DND-41 (cell line): ENCODE results near the gene PYGO2.
A peak's percentile ranks its signal among the peaks of the same experiment; 100 is the strongest.

Experiments used
- ATAC-seq: fragments of 200-7000 bp; cut with Tn5 transposase; 3 replicates; pipeline ENCODE4 v1.9.1; 2021; ENCODE audit warnings: low read depth; ENCODE audit not compliant: insufficient read depth
- DNase-seq: peaks from one replicate; pipeline ENCODE4 v3.0.0-alpha.2; 2020
- H2AFZ ChIP-seq: 2 replicates; pipeline ENCODE4 v1.6.0; 2012; ENCODE audit warnings: low read depth, low read length
- H3K27ac ChIP-seq: 2 replicates; pipeline ENCODE4 v1.5.1; 2012; ENCODE audit warnings: low read length, inconsistent platforms
- H3K27me3 ChIP-seq: fragments of 200-600 bp; sonication (generic); 2 replicates; pipeline ENCODE4 v1.6.0; 2012; ENCODE audit warnings: low read length, mild to moderate bottlenecking, inconsistent platforms; ENCODE audit not compliant: insufficient read depth, poor library complexity
- H3K36me3 ChIP-seq: 2 replicates; pipeline ENCODE4 v1.5.1; 2012; ENCODE audit warnings: low read length, inconsistent platforms; ENCODE audit not compliant: insufficient read depth
- H3K4me1 ChIP-seq: 2 replicates; pipeline ENCODE4 v1.5.1; 2012; ENCODE audit warnings: mild to moderate bottlenecking, low read length; ENCODE audit not compliant: insufficient read depth
- H3K4me2 ChIP-seq: 2 replicates; pipeline ENCODE4 v1.6.0; 2012; ENCODE audit warnings: mild to moderate bottlenecking, moderate library complexity, low read length, inconsistent platforms; ENCODE audit not compliant: insufficient read depth
- H3K4me3 ChIP-seq, 2 experiments: fragments of 200-600 bp in 1 of 2; shearing (Covaris generic) in 1 of 2; 2 replicates each; pipeline ENCODE4 v1.5.1; 2012 to 2016; ENCODE audit warnings: inconsistent platforms in 2 of 2, low read length in 2 of 2, mild to moderate bottlenecking in 2 of 2, low read depth in 1 of 2, moderate library complexity in 1 of 2
- H3K79me2 ChIP-seq: 2 replicates; pipeline ENCODE4 v1.6.0; 2012; ENCODE audit warnings: low read length, inconsistent platforms; ENCODE audit not compliant: insufficient read depth
- H3K9ac ChIP-seq: 2 replicates; pipeline ENCODE4 v1.6.0; 2012; ENCODE audit warnings: low read depth, mild to moderate bottlenecking, inconsistent platforms, low read length, moderate library complexity
- H3K9me3 ChIP-seq: 2 replicates; pipeline ENCODE4 v1.5.1; 2012; ENCODE audit warnings: low read length, moderate library complexity, mild to moderate bottlenecking, inconsistent platforms; ENCODE audit not compliant: insufficient read depth, severe bottlenecking
- H4K20me1 ChIP-seq: 2 replicates; pipeline ENCODE4 v1.6.0; 2012; ENCODE audit warnings: low read length; ENCODE audit not compliant: insufficient read depth
- EZH2 ChIP-seq: IDR thresholded peaks from 3 replicates; pipeline ENCODE4 v1.6.1; 2012; ENCODE audit warnings: borderline replicate concordance, low read depth, mild to moderate bottlenecking, moderate library complexity, low read length, inconsistent platforms; ENCODE audit not compliant: severe bottlenecking
- TF ChIP-seq, protein P1 (sequence below): IDR thresholded peaks from 2 replicates; pipeline ENCODE4 v1.5.1; 2012; ENCODE audit warnings: borderline replicate concordance, low read length, moderate library complexity, mild to moderate bottlenecking; ENCODE audit not compliant: poor library complexity, severe bottlenecking; ENCODE audit errors: extremely low read depth

Gene PYGO2

DNA sequence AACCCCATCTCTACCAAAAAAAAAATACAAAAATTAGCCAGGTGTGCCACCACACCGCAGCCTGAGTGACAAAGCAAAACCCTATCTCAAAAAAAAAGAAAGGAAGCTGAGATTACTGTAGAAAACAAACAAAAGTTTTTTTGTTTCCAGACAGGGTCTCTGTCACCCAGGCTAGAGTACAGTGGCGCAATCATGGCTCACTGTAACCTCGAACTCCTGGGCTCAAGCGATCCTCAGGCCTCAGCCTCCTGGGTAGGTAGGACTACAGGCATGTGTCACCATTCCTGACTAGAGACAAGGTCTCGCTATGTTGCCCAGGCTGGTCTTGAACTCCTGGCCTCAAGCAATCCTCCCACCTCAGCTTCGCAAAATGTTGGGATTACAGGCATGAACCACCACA, 2.8 kb upstream of the PYGO2 start:
- Histone ChIP-seq H2AFZ (no peak overlapping the region), H3K4me3 (no peak overlapping the region), H3K36me3 (peaks cover 69% of the 10 kb centered on the region), H4K20me1 (peaks cover 23% of the 10 kb centered on the region), H3K27ac (no peak overlapping the region), H3K79me2 (peaks cover 44% of the 10 kb centered on the region), H3K9ac (no peak overlapping the region), H3K4me1 (peaks cover 35% of the 10 kb centered on the region), H3K4me2 (no peak overlapping the region), H3K9me3 (no peaks in the 10 kb centered on the region), H3K27me3 (no peaks in the 10 kb centered on the region)
- no peak for TF ChIP-seq EZH2
- TF ChIP-seq, protein P1, sequence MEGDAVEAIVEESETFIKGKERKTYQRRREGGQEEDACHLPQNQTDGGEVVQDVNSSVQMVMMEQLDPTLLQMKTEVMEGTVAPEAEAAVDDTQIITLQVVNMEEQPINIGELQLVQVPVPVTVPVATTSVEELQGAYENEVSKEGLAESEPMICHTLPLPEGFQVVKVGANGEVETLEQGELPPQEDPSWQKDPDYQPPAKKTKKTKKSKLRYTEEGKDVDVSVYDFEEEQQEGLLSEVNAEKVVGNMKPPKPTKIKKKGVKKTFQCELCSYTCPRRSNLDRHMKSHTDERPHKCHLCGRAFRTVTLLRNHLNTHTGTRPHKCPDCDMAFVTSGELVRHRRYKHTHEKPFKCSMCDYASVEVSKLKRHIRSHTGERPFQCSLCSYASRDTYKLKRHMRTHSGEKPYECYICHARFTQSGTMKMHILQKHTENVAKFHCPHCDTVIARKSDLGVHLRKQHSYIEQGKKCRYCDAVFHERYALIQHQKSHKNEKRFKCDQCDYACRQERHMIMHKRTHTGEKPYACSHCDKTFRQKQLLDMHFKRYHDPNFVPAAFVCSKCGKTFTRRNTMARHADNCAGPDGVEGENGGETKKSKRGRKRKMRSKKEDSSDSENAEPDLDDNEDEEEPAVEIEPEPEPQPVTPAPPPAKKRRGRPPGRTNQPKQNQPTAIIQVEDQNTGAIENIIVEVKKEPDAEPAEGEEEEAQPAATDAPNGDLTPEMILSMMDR = no peak
- DNase-seq (no peak), ATAC-seq (no peak)

DNA sequence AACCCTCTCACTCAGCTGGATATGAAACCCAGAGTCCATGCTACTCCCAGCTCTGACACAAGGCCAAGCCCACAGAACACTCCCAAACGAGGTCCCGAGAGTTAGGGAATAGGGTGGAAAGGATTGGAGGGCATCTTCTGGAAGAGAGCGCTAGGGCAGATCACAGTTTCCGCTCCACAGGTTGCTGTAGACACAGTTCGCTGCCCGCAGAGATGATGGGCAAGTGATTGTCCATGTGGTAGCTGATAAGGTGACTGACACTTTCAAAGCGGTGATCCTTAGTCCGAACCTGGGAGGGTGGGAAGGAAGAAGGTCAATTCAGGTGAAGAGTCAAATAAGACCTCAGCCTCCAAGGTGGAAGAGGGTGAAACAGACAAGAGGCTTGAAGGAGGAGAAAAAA, 2.1 kb upstream of the PYGO2 start:
- TF ChIP-seq, protein P1 = no peak
- TF ChIP-seq EZH2 = no peak
- Histone ChIP-seq H3K4me2 (peak overlapping the region; percentile 84; the same call in 1 of the 2 replicates), H3K27ac (no peak overlapping the region), H2AFZ (no peak overlapping the region), H3K4me3 (no peak overlapping the region), H3K9me3 (no peaks in the 10 kb centered on the region), H3K36me3 (peaks cover 69% of the 10 kb centered on the region), H4K20me1 (peaks cover 23% of the 10 kb centered on the region; the same call in 1 of the 2 replicates), H3K4me1 (peaks cover 39% of the 10 kb centered on the region), H3K27me3 (no peaks in the 10 kb centered on the region), H3K79me2 (peaks cover 39% of the 10 kb centered on the region), H3K9ac (peak overlapping the region; percentile 97; the same call in 1 of the 2 replicates)
- ATAC-seq = no peak
- DNase-seq = no peak

DNA sequence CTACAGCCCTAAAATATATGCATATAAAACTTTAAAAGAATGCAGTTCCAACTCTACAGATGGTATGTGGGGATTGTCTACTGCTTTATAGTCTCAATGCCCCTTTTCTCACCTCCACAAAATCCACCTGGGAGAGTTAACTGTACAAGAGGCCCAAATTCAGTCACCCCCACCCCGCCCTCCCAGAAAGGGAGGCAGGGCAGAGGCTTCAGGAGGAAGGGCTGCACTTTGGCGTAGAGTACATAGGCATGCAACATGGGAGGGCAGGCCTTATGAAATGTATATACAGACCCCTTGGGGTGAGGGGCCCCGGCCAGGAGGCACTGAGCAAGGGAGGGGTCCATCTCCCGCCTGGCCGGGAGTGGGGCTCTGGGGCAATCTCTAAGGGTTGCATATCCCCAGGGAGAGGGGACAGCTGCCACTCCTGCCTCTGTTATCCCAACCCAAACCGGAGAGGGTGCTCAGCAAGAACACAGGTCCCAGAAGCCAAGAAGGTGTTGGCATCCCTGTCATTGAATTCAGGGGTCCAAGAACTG, 1.3 kb upstream of the PYGO2 start:
- H3K9ac ChIP-seq = peak overlapping the region; percentile 97
- ATAC-seq (no peak), DNase-seq (no peak)
- peak overlapping the region; percentile 84 for H3K4me2 ChIP-seq
- H2AFZ ChIP-seq = no peak overlapping the region
- H3K27me3 ChIP-seq = no peaks in the 10 kb centered on the region
- H3K9me3 ChIP-seq = no peaks in the 10 kb centered on the region
- peak overlapping the region; percentile 86 to 89 for H3K4me3 ChIP-seq
- peak overlapping the region; percentile 99 for H3K27ac ChIP-seq
- H3K79me2 ChIP-seq = peaks cover 39% of the 10 kb centered on the region
- H4K20me1 ChIP-seq = peaks cover 22% of the 10 kb centered on the region; the same call in 1 of the 2 replicates
- peaks cover 39% of the 10 kb centered on the region for H3K4me1 ChIP-seq
- TF ChIP-seq EZH2 = no peak
- TF ChIP-seq, protein P1 = no peak
- peaks cover 65% of the 10 kb centered on the region for H3K36me3 ChIP-seq
